GM12872 (cell line): ENCODE results near the gene CFAP74.

ENCODE experiments used
- CTCF ChIP-seq: IDR thresholded peaks from 3 replicates; pipeline ENCODE4 v1.5.1; 2011; ENCODE audit warnings: low read depth, mild to moderate bottlenecking, low read length, moderate library complexity; ENCODE audit not compliant: insufficient read depth

The CFAP74 gene

DNA sequence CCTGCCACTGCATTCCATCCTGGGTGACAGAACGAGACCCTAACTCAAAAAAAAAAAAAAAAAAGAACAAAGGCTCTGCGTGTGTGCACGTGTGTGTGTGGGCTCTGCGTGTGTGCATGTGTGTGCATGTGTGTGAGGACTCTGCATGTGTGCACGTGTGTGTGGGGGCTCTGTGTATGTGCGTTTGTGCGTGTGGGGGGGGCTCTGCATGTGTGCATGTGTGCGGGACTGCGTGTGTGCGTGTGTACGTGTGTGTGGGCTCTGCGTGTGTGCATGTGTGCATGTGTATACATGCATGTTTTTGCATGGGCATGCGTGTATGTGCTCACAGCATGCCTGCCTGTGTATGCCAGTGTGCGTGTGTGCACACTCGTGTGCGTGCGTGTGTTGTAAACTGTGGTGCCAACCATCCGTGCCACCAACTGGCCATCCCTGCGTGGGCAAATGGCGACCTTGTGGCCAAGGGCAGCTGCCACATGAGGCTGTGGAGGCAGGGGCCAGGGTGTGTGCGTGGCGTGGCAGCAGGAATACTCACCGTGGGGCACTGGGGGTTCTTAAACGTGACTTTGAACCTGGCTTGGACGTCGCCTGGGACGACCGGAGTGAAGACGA, 57.7 kb downstream of the CFAP74 start:
- no peak for TF ChIP-seq CTCF

DNA sequence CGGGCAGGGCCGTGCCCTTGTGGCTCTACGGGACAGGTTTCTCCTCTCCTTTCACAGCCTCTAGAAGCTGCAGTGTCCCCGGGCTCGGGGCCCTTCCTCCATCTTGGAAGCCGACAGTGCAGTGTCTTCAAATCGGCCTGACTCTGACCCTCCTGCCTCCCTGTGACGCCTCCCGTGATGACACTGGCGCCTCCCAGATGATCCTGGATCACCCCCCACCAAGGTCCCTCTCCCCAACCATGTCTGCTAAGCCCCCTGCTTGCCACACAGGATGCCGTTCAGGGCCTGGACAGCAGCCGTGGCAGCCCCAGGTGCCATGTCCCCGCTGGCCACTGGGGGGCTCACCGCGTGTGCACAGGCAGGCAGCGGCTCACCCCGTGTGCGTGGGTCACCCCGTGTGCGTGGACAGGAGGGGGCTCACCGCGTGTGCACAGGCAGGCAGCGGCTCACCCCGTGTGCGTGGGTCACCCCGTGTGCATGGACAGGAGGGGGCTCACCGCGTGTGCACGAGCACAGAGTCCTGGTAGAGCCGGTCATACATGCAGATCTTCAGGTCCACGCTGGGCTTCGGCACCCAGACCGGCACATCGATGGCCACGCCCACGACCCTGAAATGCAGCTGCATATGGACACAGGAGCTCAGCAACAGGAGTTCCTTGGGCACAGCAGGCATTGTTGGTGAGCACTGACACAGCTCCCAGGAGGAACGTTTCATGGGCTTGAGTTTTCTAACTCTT, 59.6 kb downstream of the CFAP74 start:
- peak; percentile 85 for TF ChIP-seq CTCF

DNA sequence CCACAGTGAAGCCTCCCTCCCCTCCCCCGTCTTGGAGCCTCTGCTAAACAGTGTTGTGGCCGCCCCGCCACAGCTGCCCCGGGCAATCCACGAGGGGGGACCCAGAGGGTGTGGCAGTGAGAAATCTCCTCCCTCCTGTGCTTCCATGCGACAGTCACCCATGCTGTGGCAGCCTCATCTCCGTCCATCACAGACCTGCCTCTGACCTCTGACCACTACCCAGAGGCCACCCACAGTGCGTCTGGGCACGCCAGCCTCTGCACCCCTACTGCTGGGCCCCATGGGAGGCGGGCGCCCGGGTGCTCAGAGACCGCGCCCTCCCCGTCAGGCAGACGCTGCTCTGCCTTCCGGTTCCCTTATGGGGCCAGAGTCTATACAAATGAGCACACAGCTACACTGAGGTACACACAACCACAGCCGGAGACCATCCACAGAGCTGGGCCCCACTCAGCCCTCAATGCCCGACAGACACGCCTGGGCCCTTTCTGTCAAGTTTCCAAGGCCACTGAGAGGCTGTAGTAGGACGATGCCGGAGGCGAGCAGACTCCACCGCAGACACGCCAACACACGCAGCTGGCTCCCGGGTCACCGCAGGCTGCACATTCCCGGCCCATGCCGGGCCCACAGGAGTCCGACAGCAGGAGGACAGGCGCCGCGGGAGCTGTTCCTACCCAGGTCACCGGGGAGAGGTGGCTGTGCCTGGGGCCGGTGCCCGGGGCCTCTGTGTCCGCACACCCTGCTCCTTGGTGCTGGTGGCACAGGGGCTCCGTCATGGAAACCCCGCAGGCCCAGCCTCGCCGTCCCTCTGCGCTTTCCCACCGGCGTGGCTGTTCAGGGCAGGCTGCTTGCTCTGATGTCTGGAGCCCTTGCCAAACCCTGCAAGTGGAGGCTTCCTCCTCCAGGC, 60.6 kb downstream of the CFAP74 start:
- no peak for TF ChIP-seq CTCF

DNA sequence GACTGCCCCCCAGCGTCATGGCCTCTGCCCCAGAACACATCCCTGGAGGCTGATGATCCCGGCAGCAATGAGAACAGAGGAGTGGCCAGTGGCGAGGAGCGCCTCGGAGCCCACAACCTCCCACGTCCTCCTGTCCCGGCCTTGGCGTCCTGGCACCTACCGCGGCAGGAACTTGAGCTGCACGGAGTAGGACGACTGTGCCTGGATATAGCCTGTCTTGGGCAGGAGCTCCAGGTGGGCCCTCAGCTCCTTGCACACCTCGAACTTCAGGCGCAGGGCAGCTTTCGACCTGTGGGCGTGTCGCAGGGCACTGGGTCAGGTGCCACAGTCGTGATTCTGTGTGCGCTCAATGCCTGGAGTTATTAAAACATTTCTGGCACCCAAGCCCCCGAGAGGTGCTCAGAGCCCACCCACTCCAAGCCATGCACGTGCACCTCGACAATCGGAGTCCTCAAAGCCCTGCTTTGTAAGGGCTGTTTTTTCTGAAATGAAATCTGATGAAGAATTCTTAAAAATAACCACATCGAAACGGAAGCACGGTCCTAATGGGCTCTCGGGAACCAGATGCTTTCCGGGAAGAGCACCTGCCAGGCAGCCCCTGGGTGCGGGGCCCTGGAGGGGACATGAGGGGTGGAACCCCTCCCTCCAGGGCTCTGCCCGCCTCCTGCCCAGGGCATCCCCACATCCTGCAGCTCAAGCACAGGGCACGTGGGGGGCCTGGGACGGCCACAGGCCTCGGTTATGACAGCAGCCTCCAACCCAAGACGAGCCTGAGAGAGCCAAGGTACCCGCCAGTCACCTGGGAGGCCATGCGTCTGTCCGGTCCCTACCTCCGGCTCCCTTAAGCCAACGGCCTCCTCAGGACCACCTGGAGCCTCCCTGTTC, 61.5 kb downstream of the CFAP74 start:
- TF ChIP-seq CTCF, result no peak

- no peak for TF ChIP-seq CTCF
Measured at GRCh38 chr1:1941211-1941841, 62.3 kb downstream of the CFAP74 start.

DNA sequence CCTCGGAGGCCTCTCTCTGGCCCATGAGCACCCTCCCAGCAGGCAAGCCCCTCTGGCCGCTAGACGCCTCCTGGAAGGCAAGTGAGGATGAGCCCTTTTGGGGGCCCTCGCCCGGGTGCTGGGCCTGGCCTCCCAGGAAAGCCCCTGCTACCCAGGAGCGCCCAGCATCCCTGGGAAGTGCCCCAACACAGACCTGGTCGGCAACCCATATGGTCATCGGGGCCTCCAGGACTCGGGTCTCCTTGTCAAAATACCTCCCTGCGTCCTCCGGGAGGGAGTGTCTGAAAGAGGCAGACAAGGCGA, 63.5 kb downstream of the CFAP74 start:
- TF ChIP-seq CTCF, result no peak
